H1 (cell line): ENCODE data around the gene VIPR2.

Experiments
- ATF3 ChIP-seq: IDR thresholded peaks from 2 replicates; pipeline ENCODE4 v1.6.1; 2011; ENCODE audit warnings: low read depth, mild to moderate bottlenecking, low read length; ENCODE audit not compliant: insufficient read depth
- BACH1 ChIP-seq: IDR thresholded peaks from 2 replicates; pipeline ENCODE4 v1.6.1; 2012; ENCODE audit warnings: low read length, improper control_type of control experiment
- CEBPB ChIP-seq: IDR thresholded peaks from 2 replicates; pipeline ENCODE4 v1.6.1; 2012; ENCODE audit warnings: low read depth, low read length
- EGR1 ChIP-seq: IDR thresholded peaks from 2 replicates; pipeline ENCODE4 v1.6.1; 2011; ENCODE audit warnings: low read depth, low read length, borderline replicate concordance
- EP300 ChIP-seq, 2 experiments: IDR thresholded peaks; 1 replicate in 1 of 2; 2 replicates in 1 of 2; pipeline ENCODE4 v1.6.1; 2011 to 2012; ENCODE audit warnings: low read depth in 2 of 2, low read length in 2 of 2, mild to moderate bottlenecking in 2 of 2, borderline replicate concordance in 1 of 2, inconsistent platforms in 1 of 2, moderate library complexity in 1 of 2
- EZH2 ChIP-seq: fragments of 200-600 bp; sonication (generic); IDR thresholded peaks from 2 replicates; pipeline ENCODE4 v1.7.1; 2012; ENCODE audit warnings: low read depth, mild to moderate bottlenecking, moderate library complexity, low read length, inconsistent platforms; ENCODE audit not compliant: severe bottlenecking
- NRF1 ChIP-seq: IDR thresholded peaks from 2 replicates; pipeline ENCODE4 v1.6.1; 2011; ENCODE audit warnings: mild to moderate bottlenecking, low read depth, low read length, improper control_type of control experiment
- POLR2A ChIP-seq, 2 experiments: IDR thresholded peaks; 1 replicate in 1 of 2; 2 replicates in 1 of 2; pipeline ENCODE4 v1.6.1; 2011; ENCODE audit warnings: low read depth in 2 of 2, low read length in 2 of 2, mild to moderate bottlenecking in 2 of 2; ENCODE audit errors: control extremely low read depth in 1 of 2
- TAF1 ChIP-seq: IDR thresholded peaks from 2 replicates; pipeline ENCODE4 v1.6.1; 2011; ENCODE audit warnings: mild to moderate bottlenecking, low read depth, low read length
- USF2 ChIP-seq: IDR thresholded peaks from 2 replicates; pipeline ENCODE4 v1.6.1; 2011; ENCODE audit warnings: low read length, improper control_type of control experiment
- TF ChIP-seq, protein P1 (sequence below), 3 experiments: IDR thresholded peaks; 1 replicate in 2 of 3; 2 replicates in 1 of 3; pipeline versions ENCODE4 v1.5.1 to v1.6.1; 2011; ENCODE audit warnings: low read length in 3 of 3, mild to moderate bottlenecking in 3 of 3, inconsistent platforms in 2 of 3, low read depth in 1 of 3, moderate library complexity in 1 of 3; ENCODE audit not compliant: insufficient read depth in 1 of 3; ENCODE audit errors: control extremely low read depth in 1 of 3
- TF ChIP-seq, protein P2 (sequence below): IDR thresholded peaks from 2 replicates; pipeline ENCODE4 v1.6.1; 2012; ENCODE audit warnings: inconsistent platforms

DNA sequence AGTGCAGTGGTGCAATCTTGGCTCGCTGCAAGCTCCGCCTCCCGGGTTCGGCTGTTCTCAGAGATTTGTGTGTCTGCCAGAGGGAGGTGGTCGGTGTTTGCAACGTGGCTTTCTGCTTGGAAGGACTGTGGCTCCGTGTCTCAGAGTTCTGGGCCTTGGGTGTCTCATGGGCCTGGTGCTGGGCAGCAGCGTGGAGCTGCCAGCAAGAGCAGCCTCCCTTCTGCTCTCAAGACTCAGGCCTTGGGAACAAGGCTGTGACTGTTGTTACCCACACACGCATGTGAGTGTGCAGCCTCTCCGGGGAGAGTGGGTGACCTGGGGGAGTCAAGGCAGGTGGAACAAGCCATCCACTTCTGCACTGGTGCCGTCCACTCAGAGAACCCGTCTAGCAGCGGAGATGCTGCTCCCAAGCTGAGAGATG lies 52.0 kb downstream of the VIPR2 start:
- no peak for TF ChIP-seq EZH2
- TF ChIP-seq POLR2A (IDR thresholded peaks at IDR 0.05; ENCODE audit: control extremely low read depth in 1 of 2, low read depth in 2 of 2, low read length in 2 of 2) = no peak
- TF ChIP-seq, protein P1, sequence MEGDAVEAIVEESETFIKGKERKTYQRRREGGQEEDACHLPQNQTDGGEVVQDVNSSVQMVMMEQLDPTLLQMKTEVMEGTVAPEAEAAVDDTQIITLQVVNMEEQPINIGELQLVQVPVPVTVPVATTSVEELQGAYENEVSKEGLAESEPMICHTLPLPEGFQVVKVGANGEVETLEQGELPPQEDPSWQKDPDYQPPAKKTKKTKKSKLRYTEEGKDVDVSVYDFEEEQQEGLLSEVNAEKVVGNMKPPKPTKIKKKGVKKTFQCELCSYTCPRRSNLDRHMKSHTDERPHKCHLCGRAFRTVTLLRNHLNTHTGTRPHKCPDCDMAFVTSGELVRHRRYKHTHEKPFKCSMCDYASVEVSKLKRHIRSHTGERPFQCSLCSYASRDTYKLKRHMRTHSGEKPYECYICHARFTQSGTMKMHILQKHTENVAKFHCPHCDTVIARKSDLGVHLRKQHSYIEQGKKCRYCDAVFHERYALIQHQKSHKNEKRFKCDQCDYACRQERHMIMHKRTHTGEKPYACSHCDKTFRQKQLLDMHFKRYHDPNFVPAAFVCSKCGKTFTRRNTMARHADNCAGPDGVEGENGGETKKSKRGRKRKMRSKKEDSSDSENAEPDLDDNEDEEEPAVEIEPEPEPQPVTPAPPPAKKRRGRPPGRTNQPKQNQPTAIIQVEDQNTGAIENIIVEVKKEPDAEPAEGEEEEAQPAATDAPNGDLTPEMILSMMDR (IDR thresholded peaks at IDR 0.05; ENCODE audit: control extremely low read depth in 1 of 3, insufficient read depth in 1 of 3, low read depth in 1 of 3, low read length in 3 of 3) = no peak
- no peak for TF ChIP-seq ATF3
- no peak for TF ChIP-seq CEBPB
- TF ChIP-seq EGR1 = no peak
- TF ChIP-seq, protein P2, sequence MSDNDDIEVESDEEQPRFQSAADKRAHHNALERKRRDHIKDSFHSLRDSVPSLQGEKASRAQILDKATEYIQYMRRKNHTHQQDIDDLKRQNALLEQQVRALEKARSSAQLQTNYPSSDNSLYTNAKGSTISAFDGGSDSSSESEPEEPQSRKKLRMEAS = no peak
- no peak for TF ChIP-seq USF2
- TF ChIP-seq NRF1 = no peak
- TF ChIP-seq TAF1 = no peak
- TF ChIP-seq EP300 (IDR thresholded peaks at IDR 0.05; ENCODE audit: borderline replicate concordance in 1 of 2, low read depth in 2 of 2, low read length in 2 of 2) = no peak
- no peak for TF ChIP-seq BACH1
